Measurements from ENCODE around the gene RSU1.

Gene RSU1

DNA sequence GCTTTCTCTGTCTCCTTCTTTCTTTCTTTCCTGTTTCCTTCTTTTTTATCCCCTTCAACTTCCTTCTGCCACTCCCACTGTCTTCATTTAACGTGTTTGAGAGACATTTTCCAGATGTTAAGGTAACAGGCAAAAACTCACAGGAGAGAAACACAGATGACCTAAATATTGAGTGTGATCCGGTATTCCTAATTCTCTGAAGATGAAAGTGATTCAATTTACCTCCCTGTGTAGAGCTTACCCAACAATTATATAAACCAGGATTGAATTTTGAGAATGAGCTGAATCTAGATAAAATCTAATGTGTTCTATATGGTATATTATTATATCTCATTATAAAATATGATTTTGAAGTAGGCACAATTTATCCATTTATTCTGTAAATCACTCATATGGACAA is 46.5 kb upstream of the RSU1 start:
- no peak overlapping the region for H3K27ac ChIP-seq (ENCODE audit: low read depth, low read length, poor library complexity, severe bottlenecking)
- H3K79me2 ChIP-seq (ENCODE audit: insufficient read depth, low read length) = no peaks in the 10 kb centered on the region

DNA sequence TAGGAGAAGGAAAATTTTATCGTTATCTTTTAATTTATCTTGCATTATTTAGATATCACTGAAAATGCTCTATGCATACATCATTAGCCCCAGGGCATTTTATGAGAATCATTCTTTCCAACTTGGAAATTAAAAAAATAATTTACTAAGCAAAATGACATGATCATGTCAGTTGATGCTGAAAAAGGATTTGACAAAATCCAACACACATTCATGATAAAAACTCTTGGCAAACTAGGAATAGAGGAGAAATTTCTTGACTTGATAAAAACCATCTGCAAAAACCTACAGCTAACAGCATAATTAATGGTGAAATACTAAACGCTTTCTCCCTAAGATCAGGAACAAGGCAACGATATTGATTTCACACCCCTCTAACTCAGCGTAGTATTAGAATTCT is 40.2 kb upstream of the RSU1 start:
- TF ChIP-seq EZH2 (IDR thresholded peaks at IDR 0.05; ENCODE audit: borderline replicate concordance, low read length) = no peak
- Histone ChIP-seq H3K9ac (ENCODE audit: low read length) (no peak overlapping the region), H3K79me2 (ENCODE audit: insufficient read depth, low read length) (no peaks in the 10 kb centered on the region), H3K27ac (ENCODE audit: low read depth, low read length, poor library complexity, severe bottlenecking) (no peak overlapping the region), H3K9me3 (ENCODE audit: low read length) (no peaks in the 10 kb centered on the region), H3K36me3 (ENCODE audit: insufficient read depth, low read length) (no peaks in the 10 kb centered on the region), H3F3A (ENCODE audit: insufficient read depth, low read length) (no peaks in the 10 kb centered on the region), H3K9me2 (ENCODE audit: low read depth, low read length) (no peaks in the 10 kb centered on the region), H3K4me1 (ENCODE audit: insufficient read depth, low read length, severe bottlenecking) (no peaks in the 10 kb centered on the region), H3K4me3 (ENCODE audit: low read depth, low read length, poor library complexity, severe bottlenecking) (no peak overlapping the region), H3K27me3 (ENCODE audit: insufficient read depth, low read length) (no peaks in the 10 kb centered on the region), H3K4me2 (ENCODE audit: low read length) (no peak overlapping the region), H4K20me1 (ENCODE audit: insufficient read depth, low read length) (no peaks in the 10 kb centered on the region), H2AFZ (ENCODE audit: low read length) (no peak overlapping the region)

More for the DNA sequence above, 46.5 kb upstream of the RSU1 start:
- Histone ChIP-seq H3K9ac (ENCODE audit: low read length) (no peak overlapping the region), H3F3A (ENCODE audit: insufficient read depth, low read length) (no peaks in the 10 kb centered on the region), H3K4me1 (ENCODE audit: insufficient read depth, low read length, severe bottlenecking) (no peaks in the 10 kb centered on the region), H3K9me3 (ENCODE audit: low read length) (no peaks in the 10 kb centered on the region), H3K4me3 (ENCODE audit: low read depth, low read length, poor library complexity, severe bottlenecking) (no peak overlapping the region), H2AFZ (ENCODE audit: low read length) (no peak overlapping the region), H4K20me1 (ENCODE audit: insufficient read depth, low read length) (no peaks in the 10 kb centered on the region), H3K27me3 (ENCODE audit: insufficient read depth, low read length) (no peaks in the 10 kb centered on the region), H3K4me2 (ENCODE audit: low read length) (no peak overlapping the region), H3K36me3 (ENCODE audit: insufficient read depth, low read length) (no peaks in the 10 kb centered on the region), H3K9me2 (ENCODE audit: low read depth, low read length) (no peaks in the 10 kb centered on the region)
- no peak for TF ChIP-seq EZH2 (IDR thresholded peaks at IDR 0.05; ENCODE audit: borderline replicate concordance, low read length)
- TF ChIP-seq, protein P1, sequence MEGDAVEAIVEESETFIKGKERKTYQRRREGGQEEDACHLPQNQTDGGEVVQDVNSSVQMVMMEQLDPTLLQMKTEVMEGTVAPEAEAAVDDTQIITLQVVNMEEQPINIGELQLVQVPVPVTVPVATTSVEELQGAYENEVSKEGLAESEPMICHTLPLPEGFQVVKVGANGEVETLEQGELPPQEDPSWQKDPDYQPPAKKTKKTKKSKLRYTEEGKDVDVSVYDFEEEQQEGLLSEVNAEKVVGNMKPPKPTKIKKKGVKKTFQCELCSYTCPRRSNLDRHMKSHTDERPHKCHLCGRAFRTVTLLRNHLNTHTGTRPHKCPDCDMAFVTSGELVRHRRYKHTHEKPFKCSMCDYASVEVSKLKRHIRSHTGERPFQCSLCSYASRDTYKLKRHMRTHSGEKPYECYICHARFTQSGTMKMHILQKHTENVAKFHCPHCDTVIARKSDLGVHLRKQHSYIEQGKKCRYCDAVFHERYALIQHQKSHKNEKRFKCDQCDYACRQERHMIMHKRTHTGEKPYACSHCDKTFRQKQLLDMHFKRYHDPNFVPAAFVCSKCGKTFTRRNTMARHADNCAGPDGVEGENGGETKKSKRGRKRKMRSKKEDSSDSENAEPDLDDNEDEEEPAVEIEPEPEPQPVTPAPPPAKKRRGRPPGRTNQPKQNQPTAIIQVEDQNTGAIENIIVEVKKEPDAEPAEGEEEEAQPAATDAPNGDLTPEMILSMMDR (IDR thresholded peaks at IDR 0.05; ENCODE audit: low read length) = no peak

DNA sequence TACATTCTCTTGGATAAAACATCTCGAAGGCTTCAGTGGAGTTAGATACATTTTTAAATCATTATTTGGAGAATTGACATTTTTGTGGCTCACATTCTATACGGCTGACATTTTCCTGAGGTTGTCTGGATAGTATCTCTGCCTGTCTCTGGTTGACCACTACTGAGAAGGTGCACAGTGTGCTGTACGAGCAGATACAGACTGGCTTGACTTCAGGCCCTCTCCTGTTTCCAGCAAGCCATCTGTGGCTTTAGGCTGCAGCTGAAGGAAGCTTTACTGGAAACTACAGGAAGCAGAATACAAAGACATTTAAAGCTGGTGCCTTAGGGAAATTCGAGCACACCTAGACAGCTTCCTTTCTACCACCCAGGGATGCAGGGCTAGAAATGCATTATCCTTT is 39.3 kb upstream of the RSU1 start:
- H3F3A ChIP-seq (ENCODE audit: insufficient read depth, low read length) = no peaks in the 10 kb centered on the region
- no peaks in the 10 kb centered on the region for H3K4me1 ChIP-seq (ENCODE audit: insufficient read depth, low read length, severe bottlenecking)
- no peaks in the 10 kb centered on the region for H3K27me3 ChIP-seq (ENCODE audit: insufficient read depth, low read length)
- no peak overlapping the region for H3K9ac ChIP-seq (ENCODE audit: low read length)
- H3K9me2 ChIP-seq (ENCODE audit: low read depth, low read length) = no peaks in the 10 kb centered on the region
- H3K27ac ChIP-seq (ENCODE audit: low read depth, low read length, poor library complexity, severe bottlenecking) = no peak overlapping the region
- no peak overlapping the region for H3K4me3 ChIP-seq (ENCODE audit: low read depth, low read length, poor library complexity, severe bottlenecking)
- H2AFZ ChIP-seq (ENCODE audit: low read length) = no peak overlapping the region
- no peaks in the 10 kb centered on the region for H3K36me3 ChIP-seq (ENCODE audit: insufficient read depth, low read length)
- H3K79me2 ChIP-seq (ENCODE audit: insufficient read depth, low read length) = no peaks in the 10 kb centered on the region
- H4K20me1 ChIP-seq (ENCODE audit: insufficient read depth, low read length) = no peaks in the 10 kb centered on the region
- TF ChIP-seq, protein P1 (IDR thresholded peaks at IDR 0.05; ENCODE audit: low read length) = no peak
- TF ChIP-seq EZH2 (IDR thresholded peaks at IDR 0.05; ENCODE audit: borderline replicate concordance, low read length) = no peak
- H3K4me2 ChIP-seq (ENCODE audit: low read length) = no peak overlapping the region
- H3K9me3 ChIP-seq (ENCODE audit: low read length) = no peaks in the 10 kb centered on the region

DNA sequence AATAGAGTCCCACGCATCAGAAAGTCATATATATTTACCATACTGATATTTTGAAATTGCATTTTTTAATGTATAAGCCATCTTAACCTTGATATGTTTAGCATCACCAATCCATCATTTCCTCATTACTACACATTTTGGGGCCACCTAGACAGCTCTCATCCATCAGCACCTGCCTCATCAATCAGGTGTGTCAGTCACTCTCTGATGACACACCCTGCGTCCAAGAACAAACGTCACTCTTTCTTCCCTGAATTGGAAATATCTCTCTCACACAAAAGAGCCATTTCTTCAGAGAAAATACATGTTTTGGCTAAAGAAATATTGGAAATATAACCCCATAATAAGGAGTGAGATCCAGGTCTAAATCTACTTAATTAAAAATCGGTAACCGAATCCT is 38.9 kb upstream of the RSU1 start:
- H3K27ac ChIP-seq (ENCODE audit: low read depth, low read length, poor library complexity, severe bottlenecking) = no peak overlapping the region
- H3K79me2 ChIP-seq (ENCODE audit: insufficient read depth, low read length) = no peaks in the 10 kb centered on the region
- H3K9me3 ChIP-seq (ENCODE audit: low read length) = no peaks in the 10 kb centered on the region
- TF ChIP-seq EZH2 (IDR thresholded peaks at IDR 0.05; ENCODE audit: borderline replicate concordance, low read length) = no peak
- TF ChIP-seq, protein P1 (IDR thresholded peaks at IDR 0.05; ENCODE audit: low read length) = no peak
- no peak overlapping the region for H3K4me3 ChIP-seq (ENCODE audit: low read depth, low read length, poor library complexity, severe bottlenecking)
- H3F3A ChIP-seq (ENCODE audit: insufficient read depth, low read length) = no peaks in the 10 kb centered on the region
- no peaks in the 10 kb centered on the region for H3K27me3 ChIP-seq (ENCODE audit: insufficient read depth, low read length)
- H3K4me2 ChIP-seq (ENCODE audit: low read length) = no peak overlapping the region
- H3K36me3 ChIP-seq (ENCODE audit: insufficient read depth, low read length) = no peaks in the 10 kb centered on the region
- H2AFZ ChIP-seq (ENCODE audit: low read length) = no peak overlapping the region
- no peaks in the 10 kb centered on the region for H3K9me2 ChIP-seq (ENCODE audit: low read depth, low read length)
- no peaks in the 10 kb centered on the region for H4K20me1 ChIP-seq (ENCODE audit: insufficient read depth, low read length)
- no peaks in the 10 kb centered on the region for H3K4me1 ChIP-seq (ENCODE audit: insufficient read depth, low read length, severe bottlenecking)
- H3K9ac ChIP-seq (ENCODE audit: low read length) = no peak overlapping the region

Data from OCI-LY1 (cell line).